Transverse colon (tissue), 4 donors: ENCODE measurements around the gene TUBB2A. TPM values are rescaled to one million over a fixed set of nuclear protein-coding genes. Genes with fewer than 3 reads are reported as not detected.
"Not testable (repeated sequence)": the region's sequence is repeated elsewhere in the genome, so short reads cannot be mapped to it uniquely, and the experiment has no call there.

Experiments used
- DNase-seq: peaks from one replicate; pipeline ENCODE4 v3.0.0-alpha.2; 2019
- H3K27ac ChIP-seq, 4 donors: fragments of 200-600 bp; sonication (generic); 2 replicates each; pipeline ENCODE4 v1.5.1; 2016 to 2018; ENCODE audit warnings: inconsistent platforms in 4 of 4
- H3K27me3 ChIP-seq: fragments of 200-600 bp; sonication (generic); 2 replicates; pipeline ENCODE4 v1.5.1; 2017; ENCODE audit warnings: inconsistent platforms
- H3K36me3 ChIP-seq, 4 donors: fragments of 200-600 bp; sonication (generic); 2 replicates each; pipeline ENCODE4 v1.5.1; 2017 to 2019; ENCODE audit warnings: inconsistent platforms in 4 of 4
- H3K4me1 ChIP-seq, 4 donors: fragments of 200-600 bp; sonication (generic); 2 replicates each; pipeline ENCODE4 v1.5.1; 2017 to 2020; ENCODE audit warnings: inconsistent platforms in 4 of 4
- H3K4me3 ChIP-seq, 4 donors: fragments of 200-600 bp; sonication (generic); 1 replicate in 1 of 4; 2 replicates in 3 of 4; pipeline versions ENCODE4 v1.5.1 to v1.6.1; 2017 to 2019; ENCODE audit warnings: inconsistent platforms in 4 of 4
- H3K9me3 ChIP-seq, 2 donors: fragments of 200-600 bp; sonication (generic); 2 replicates each; pipeline ENCODE4 v1.5.1; 2017 to 2019; ENCODE audit warnings: inconsistent platforms in 2 of 2
- CTCF ChIP-seq, 5 experiments: fragments of 200-600 bp in 3 of 5; fragments of 450-650 bp in 2 of 5; sonication (generic) in 3 of 5; IDR thresholded peaks; 1 replicate in 2 of 5; 2 replicates in 3 of 5; pipeline ENCODE4 v1.5.1; 2016 to 2017; ENCODE audit warnings: antibody characterized with exemption in 5 of 5, inconsistent platforms in 3 of 5, mild to moderate bottlenecking in 2 of 5, moderate library complexity in 1 of 5
- EP300 ChIP-seq: sonication (generic); formaldehyde crosslinking; IDR thresholded peaks from one replicate; pipeline ENCODE4 v1.6.1; 2017; ENCODE audit warnings: antibody characterized with exemption, low read depth
- POLR2A ChIP-seq: fragments of 450-650 bp; IDR thresholded peaks from one replicate; pipeline ENCODE4 v1.6.1; 2016; ENCODE audit warnings: antibody characterized with exemption, mild to moderate bottlenecking, moderate library complexity
- POLR2AphosphoS5 ChIP-seq, 3 donors: sonication (generic); formaldehyde crosslinking; IDR thresholded peaks; one replicate each; pipeline ENCODE4 v1.6.1; 2016; ENCODE audit warnings: antibody characterized with exemption in 3 of 3
- WGBS, 2 donors: methylation state at CpG; one replicate each; pipeline ENCODE4 v1.1.5; 2018; ENCODE audit warnings: low coverage in 1 of 2; 5-methylcytosine and 5-hydroxymethylcytosine counted together
- in situ Hi-C, 4 donors: fragments of 200-750 bp; cut with MboI; loops; one replicate each; pipeline versions ENCODE4 v1.15.0 to v1.15.1; 2017; ENCODE audit warnings: low sequenced_read_pairs in 3 of 4, low pct_ligation_motif_present in 1 of 4, low pct_unique_long_range_greater_than_20kb in 1 of 4
- intact Hi-C: fragments of 100-400 bp; cut with DNase I; formaldehyde crosslinking; loops from one replicate; pipeline ENCODE4 v1.15.1; 2023; ENCODE audit warnings: low total_unique reads
- total RNA-seq, 4 donors: library from RNA; depleted of rRNA; stranded (reverse); fragments of >200 nt; gene quantifications; one replicate each; pipeline ENCODE4 v1.1.0, GENCODE V29; 2016

Gene TUBB2A
- total RNA-seq, 4 donors from 2014 or later: 15.4 to 41.0 (median 29.4) TPM

GRCh38 chr6:3190056-3190455, 32.7 kb upstream of the TUBB2A start:
- Histone ChIP-seq H3K9me3 (no peaks in the 10 kb centered on the region), H3K4me1 (no peaks in the 10 kb centered on the region), H3K27ac (no peak overlapping the region), H3K27me3 (no peaks in the 10 kb centered on the region), H3K36me3 (no peaks in the 10 kb centered on the region), H3K4me3 (no peak overlapping the region)
- no peak for DNase-seq
- intact Hi-C loops: no loop called here
- in situ Hi-C loops: no loop called here
- 50 to 67% methylated on average over 1 to 4 of the region's 4 CpGs for WGBS, 2 donors
- TF ChIP-seq EP300 (no peak), POLR2AphosphoS5 (IDR thresholded peaks at IDR 0.05) (no peak), CTCF (IDR thresholded peaks at IDR 0.05) (no peak), POLR2A (no peak)

- H3K27me3 ChIP-seq, H3K4me3 ChIP-seq, H3K36me3 ChIP-seq, in situ Hi-C loops, intact Hi-C loops, H3K4me1 ChIP-seq, H3K27ac ChIP-seq, DNase-seq, H3K9me3 ChIP-seq: not testable (repeated sequence)
- WGBS, 2 donors: 86 to 100% methylated on average over 2 to 10 of the region's 10 CpGs
These were observed 31.8 kb upstream of the TUBB2A start for GRCh38 chr6:3189192-3189591.

DNA sequence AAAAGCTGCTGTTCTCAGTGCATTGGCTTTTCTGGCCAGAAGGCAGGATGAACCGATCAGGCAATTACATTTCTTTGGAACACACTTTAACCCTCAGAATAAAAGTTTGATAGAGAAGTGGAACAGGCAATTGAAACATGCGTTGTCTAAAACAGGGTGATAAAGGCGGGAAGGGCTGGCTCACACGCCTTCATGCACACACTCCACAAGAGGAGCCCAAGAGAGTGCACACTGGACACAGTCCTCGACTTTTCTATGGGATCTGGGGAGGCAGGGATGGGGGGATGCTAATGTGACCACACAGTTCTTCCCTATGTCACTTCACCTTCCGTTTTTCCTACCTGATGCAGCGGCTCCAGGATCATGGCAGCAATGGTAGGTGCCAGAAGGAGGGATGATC, 30.9 kb upstream of the TUBB2A start:
- no peaks in the 10 kb centered on the region for H3K36me3 ChIP-seq
- WGBS, 2 donors: 90% methylated on average over 7 of the region's 7 CpGs; no CpG with 5 or more reads in 1 of the 2 donors
- no peak for DNase-seq
- H3K9me3 ChIP-seq: no peaks in the 10 kb centered on the region
- no peak overlapping the region for H3K27ac ChIP-seq
- in situ Hi-C loops: no loop called here
- no peak overlapping the region for H3K4me3 ChIP-seq
- TF ChIP-seq POLR2AphosphoS5 (IDR thresholded peaks at IDR 0.05) (no peak), EP300 (no peak), CTCF (IDR thresholded peaks at IDR 0.05) (no peak), POLR2A (no peak)
- intact Hi-C loops: no loop called here
- no peaks in the 10 kb centered on the region for H3K4me1 ChIP-seq
- no peaks in the 10 kb centered on the region for H3K27me3 ChIP-seq

- Histone ChIP-seq H3K4me1 (no peaks in the 10 kb centered on the region), H3K36me3 (no peaks in the 10 kb centered on the region), H3K27ac (no peak overlapping the region), H3K4me3 (no peak overlapping the region), H3K27me3 (no peaks in the 10 kb centered on the region), H3K9me3 (no peaks in the 10 kb centered on the region)
- DNase-seq: no peak
- TF ChIP-seq POLR2AphosphoS5 (IDR thresholded peaks at IDR 0.05) (no peak), CTCF (IDR thresholded peaks at IDR 0.05) (no peak), EP300 (no peak), POLR2A (no peak)
- WGBS, 2 donors: 91 to 92% methylated on average over 1 to 3 of the region's 3 CpGs
- in situ Hi-C loops: no loop called here
- intact Hi-C loops: no loop called here
These were observed 29.6 kb upstream of the TUBB2A start for GRCh38 chr6:3186974-3187382.

DNA sequence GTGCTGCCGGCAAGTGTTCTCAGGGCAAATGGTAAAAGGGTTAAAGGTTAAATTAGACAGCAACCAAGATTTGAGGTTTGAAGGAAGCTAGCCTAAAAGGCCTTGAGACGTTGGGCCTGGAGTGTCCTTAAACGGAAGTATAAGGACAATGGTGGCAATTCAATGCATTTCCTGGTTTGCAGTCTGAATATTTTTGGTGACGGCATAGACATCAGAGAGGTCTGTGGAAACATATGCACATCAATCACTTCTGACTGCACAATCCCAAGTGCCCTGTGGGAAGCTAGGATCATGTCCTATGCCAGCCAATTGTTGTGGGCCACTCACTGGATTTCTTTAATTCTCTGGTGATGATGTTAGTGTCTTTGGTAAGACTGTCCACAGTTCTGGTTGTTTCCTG, 25.7 kb upstream of the TUBB2A start:
- DNase-seq: no peak
- Histone ChIP-seq H3K36me3 (no peaks in the 10 kb centered on the region), H3K9me3 (no peaks in the 10 kb centered on the region), H3K4me3 (no peak overlapping the region), H3K27me3 (no peaks in the 10 kb centered on the region), H3K4me1 (no peaks in the 10 kb centered on the region), H3K27ac (no peak overlapping the region)
- no peak for TF ChIP-seq POLR2AphosphoS5 (IDR thresholded peaks at IDR 0.05)
- TF ChIP-seq EP300: no peak
- no peak for TF ChIP-seq CTCF (IDR thresholded peaks at IDR 0.05)
- no peak for TF ChIP-seq POLR2A
- intact Hi-C loops: no loop called here
- 78 to 79% methylated on average over 4 of the region's 4 CpGs for WGBS, 2 donors
- in situ Hi-C loops: no loop called here
